Measurements from ENCODE around the gene SPIRE2.

The SPIRE2 gene

GRCh38 chr16:89892635-89893034, 64.4 kb downstream of the SPIRE2 start:
- no peak overlapping the region for H3K4me3 ChIP-seq (ENCODE audit: low read depth, low read length)
- no peak for TF ChIP-seq CTCF (IDR thresholded peaks at IDR 0.05; ENCODE audit: insufficient read depth, low read depth, low read length, missing control alignments)
- no peak for DNase-seq (ENCODE audit: low read depth)

GRCh38 chr16:89893642-89894548, 65.6 kb downstream of the SPIRE2 start:
- no peak for TF ChIP-seq CTCF (IDR thresholded peaks at IDR 0.05; ENCODE audit: insufficient read depth, low read depth, low read length, missing control alignments)
- DNase-seq (ENCODE audit: low read depth), result no peak
- no peak overlapping the region for H3K4me3 ChIP-seq (ENCODE audit: low read depth, low read length)

- H3K4me3 ChIP-seq (ENCODE audit: low read depth, low read length), result no peak overlapping the region
- no peak for DNase-seq (ENCODE audit: low read depth)
- TF ChIP-seq CTCF (IDR thresholded peaks at IDR 0.05; ENCODE audit: insufficient read depth, low read depth, low read length, missing control alignments), result no peak
Measured at GRCh38 chr16:89895482-89896250, 67.4 kb downstream of the SPIRE2 start.

GRCh38 chr16:89897204-89897603, 68.9 kb downstream of the SPIRE2 start:
- TF ChIP-seq CTCF (IDR thresholded peaks at IDR 0.05; ENCODE audit: insufficient read depth, low read depth, low read length, missing control alignments), result no peak
- no peak overlapping the region for H3K4me3 ChIP-seq (ENCODE audit: low read depth, low read length)
- no peak for DNase-seq (ENCODE audit: low read depth)

- H3K4me3 ChIP-seq (ENCODE audit: low read depth, low read length), result no peak overlapping the region
- no peak for DNase-seq (ENCODE audit: low read depth)
- no peak for TF ChIP-seq CTCF (IDR thresholded peaks at IDR 0.05; ENCODE audit: insufficient read depth, low read depth, low read length, missing control alignments)
Measured at GRCh38 chr16:89898201-89898967, 70.1 kb downstream of the SPIRE2 start.

GRCh38 chr16:89899879-89900481, 71.7 kb downstream of the SPIRE2 start:
- TF ChIP-seq CTCF (IDR thresholded peaks at IDR 0.05; ENCODE audit: insufficient read depth, low read depth, low read length, missing control alignments), result no peak
- no peak for DNase-seq (ENCODE audit: low read depth)
- no peak overlapping the region for H3K4me3 ChIP-seq (ENCODE audit: low read depth, low read length)
